Forelimb muscle (tissue), 1 donor: Measurements from ENCODE around the gene TBC1D2B. TPM values are rescaled to one million over a fixed set of nuclear protein-coding genes. Genes with fewer than 3 reads are reported as not detected.
"Not testable (repeated sequence)": the region's sequence is repeated elsewhere in the genome, so short reads cannot be mapped to it uniquely, and the experiment has no call there.

Experiments
- DNase-seq: peaks from one replicate; pipeline ENCODE4 v3.0.0-alpha.2; 2013; ENCODE audit warnings: low read depth
- polyA plus RNA-seq: library from polyadenylated mRNA; unstranded; fragments of 120-200 nt; gene quantifications from one replicate; pipeline ENCODE4 v1.2.1, GENCODE V29; 2013; ENCODE audit not compliant: insufficient read length

TBC1D2B gene
- polyA plus RNA-seq, 1 donor, result 25.5 TPM

GRCh38 chr15:77988347-77989295, 88.9 kb downstream of the TBC1D2B start:
- no peak for DNase-seq

GRCh38 chr15:77987765-77988136, 89.8 kb downstream of the TBC1D2B start:
- DNase-seq, result not testable (repeated sequence)

- no peak for DNase-seq
These were observed 90.4 kb downstream of the TBC1D2B start for GRCh38 chr15:77986891-77987764.

DNA sequence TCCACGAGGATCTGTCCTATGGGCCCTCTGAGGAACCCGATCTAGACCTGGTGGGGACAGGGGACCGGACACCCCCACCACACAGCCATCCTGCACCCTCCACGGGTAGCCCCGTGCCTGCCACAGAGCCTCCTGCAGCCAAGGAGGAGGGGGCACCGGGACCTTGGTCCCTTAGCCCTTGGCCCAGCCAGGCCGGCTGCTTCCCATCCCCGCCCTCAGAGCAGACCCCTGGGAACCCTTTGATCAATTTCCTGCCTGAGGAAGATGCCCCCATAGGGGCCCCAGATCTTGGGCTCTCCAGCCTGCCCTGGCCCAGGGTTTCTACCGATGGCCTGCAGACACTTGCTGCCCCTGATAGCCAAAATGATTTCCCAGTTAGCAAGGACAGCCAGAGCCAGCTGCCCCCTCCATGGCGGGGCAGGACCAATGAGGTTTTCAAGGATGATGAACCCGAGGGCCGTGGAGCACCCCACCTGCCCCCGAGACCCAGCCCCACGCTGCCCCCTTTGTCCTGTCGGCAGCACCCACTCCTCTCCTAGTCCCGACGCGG, 91.5 kb downstream of the TBC1D2B start:
- no peak for DNase-seq

DNA sequence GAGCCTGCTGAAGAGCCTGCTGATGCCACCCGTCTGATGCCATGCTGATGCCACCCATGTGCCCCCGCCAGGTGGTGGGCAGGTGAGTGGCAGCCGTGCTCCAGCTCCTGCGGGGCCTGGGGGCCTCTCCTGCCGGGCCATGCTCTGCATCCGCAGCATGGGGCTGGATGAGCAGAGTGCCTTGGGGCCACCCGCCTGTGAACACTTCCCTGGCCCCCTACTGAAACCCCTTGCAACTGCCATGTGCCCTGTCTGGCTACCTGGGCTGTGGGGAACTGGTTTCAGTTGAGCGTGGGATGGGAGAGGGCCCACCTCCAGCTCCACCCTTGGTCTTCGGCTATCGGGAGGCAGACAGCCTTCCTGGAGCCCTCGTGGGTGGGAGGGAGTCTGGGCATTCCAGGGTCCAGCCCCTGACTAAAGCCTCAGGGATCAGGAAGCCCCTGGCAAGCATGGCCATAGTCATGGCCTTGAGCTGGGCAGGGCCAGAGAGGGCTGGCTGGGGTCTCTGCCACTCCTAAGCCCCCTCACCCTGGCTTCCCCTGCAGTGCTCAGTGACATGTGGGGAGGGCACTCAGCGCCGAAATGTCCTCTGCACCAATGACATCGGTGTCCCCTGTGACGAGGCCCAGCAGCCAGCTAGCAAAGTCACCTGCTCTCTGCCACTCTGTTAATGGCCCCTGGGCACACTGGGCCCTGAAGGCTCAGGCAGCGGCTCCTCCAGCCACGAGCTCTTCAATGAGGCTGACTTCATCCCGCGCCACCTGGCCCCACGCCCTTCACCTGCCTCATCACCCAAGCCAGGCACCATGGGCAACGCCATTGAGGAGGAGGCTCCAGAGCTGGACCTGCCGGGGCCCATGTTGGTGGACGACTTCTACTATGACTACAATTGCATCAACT, 92.2 kb downstream of the TBC1D2B start:
- DNase-seq, result no peak

- no peak for DNase-seq
These were observed 93.1 kb downstream of the TBC1D2B start for GRCh38 chr15:77984446-77984861.

DNA sequence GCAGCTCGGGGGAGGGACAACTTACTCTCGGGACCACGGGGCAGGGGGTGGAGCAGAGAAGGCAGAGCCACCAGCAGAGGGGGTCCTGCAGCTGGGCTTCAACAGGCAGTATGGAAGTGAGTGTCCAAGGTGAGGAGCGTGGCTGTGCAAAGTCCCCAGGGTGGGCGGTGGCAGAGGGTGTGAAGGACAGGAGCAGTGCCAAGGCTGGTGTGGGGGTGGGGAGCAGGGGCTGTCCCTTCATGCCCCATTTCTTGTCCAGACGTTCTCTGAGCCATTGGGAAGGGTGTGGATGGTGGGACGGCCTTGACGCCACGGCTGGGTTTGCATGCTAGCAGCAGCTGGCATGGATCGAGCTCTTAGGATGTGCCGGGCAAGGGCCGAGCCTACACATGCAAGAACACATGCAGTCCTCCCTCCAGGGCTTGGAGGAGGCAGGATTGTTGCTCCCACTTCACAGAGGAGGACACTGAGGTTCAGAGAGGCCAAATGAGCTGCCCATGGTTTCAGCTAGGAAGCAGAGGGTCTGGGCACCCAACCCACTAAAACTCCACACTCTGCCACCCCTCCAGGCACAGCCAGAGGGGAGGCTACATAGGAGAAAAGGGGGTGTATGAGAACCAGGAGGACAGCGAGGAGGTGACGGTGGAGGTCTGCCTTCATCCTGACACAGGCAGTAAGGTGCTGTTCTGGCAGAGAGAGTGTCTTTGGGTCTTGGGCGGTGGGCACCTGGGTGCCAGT, 93.6 kb downstream of the TBC1D2B start:
- DNase-seq, result no peak

DNA sequence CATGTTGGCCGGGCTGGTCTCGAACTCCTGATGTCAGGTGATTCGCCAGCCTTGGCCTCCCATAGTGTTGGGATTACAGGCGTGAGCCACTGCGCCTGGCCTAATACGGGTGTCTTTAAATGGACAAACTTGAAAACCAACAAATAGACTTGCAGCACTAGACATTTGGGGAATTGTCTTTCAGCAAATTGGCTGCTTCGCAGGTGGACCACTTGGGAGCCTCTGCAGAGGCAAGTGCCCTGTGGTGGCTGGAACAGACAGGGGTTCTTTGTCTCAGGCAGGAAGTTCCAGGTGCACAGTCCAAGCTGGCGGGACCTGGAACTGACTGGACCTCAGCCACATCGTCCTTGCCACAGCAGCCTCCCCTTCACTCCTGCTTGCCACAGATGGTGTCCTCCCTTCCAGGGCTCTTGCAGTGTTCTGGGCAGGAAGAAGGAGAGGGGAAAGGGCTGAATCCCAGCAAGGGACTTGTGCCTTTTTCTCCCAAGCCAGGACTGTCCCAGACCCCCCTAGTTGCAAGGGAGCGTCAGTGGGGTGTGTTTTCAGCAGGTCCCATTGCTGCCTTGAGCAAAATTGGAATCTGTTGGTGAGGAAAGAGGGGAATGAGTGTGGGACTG, 94.3 kb downstream of the TBC1D2B start:
- no peak for DNase-seq

DNA sequence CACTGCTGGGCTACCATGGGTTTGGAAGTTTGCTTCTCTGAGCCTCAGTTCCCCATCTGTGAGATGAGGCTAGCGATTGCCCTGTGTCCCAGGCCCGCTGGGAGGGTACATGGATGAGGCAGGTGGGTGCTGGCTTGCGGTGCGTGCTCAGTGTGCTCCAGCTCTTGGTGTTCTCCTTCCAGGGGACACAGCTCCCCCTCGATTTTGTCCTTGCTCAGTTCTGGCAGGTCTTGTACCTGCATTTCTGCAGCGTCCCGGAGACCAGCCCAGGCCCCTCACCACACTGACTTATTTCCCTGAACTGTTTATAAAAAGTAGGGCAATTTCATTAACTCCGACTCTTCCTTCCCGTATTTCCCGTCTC, 95.4 kb downstream of the TBC1D2B start:
- DNase-seq, result no peak

GRCh38 chr15:77981281-77982126, 96.0 kb downstream of the TBC1D2B start:
- DNase-seq, result no peak

DNA sequence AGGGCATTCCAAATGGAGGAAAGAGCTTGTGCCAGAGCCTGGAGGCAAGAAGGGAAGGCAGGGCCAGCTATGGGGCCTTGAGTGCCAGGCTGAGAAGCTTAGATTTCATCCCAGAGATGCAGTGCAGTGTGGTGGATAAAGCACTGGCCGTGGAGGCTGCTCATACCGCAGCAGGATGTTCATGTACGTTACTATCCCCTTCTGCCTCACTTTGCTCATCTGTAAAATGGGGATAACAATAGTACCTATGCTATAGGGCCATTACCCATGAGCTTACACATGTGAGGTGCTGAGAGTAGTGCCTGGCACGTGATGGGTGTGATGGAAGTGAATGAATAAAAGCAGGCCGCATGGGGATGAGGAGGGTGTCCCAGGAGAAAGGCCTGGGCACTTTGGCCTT, 96.8 kb downstream of the TBC1D2B start:
- not testable (repeated sequence) for DNase-seq

DNA sequence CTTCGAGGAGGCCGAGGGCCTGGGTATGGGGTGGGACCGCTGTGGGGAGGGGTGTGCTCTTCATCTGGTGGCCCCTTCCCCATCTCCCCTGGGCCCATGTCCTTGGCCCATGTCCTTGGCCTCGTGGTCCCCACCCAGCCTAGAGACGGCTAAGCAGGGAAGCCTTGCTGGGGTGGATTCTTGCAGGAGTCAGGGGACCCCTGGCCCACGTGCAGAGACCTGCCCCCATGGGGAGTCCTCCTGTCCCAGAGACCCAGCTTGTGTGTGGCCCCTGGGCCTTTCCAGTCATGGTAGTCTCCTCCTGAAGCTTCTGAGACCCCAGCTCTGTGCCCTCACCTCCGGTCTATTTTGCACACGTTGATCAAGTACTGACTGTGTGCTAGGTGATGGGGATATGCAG, 97.4 kb downstream of the TBC1D2B start:
- no peak for DNase-seq

DNA sequence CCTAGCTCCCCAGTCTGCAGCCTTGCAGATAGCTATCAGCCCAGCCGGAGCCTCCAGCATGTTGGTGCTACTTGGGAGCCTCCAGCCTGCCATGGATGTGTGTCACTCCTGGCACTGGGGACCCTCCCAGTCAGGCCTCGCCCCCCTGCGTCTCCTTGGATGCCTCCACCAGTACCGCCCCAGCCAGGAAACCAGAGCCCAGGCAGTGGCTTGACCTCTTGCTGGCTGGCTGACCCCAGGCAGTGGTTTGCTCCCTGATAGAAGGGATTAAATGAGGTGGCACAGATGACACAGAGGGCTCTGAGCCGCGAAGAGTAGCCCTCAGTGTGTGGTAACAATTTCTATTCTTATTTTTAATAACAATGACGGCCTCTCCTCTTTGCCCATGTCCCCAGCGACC, 98.4 kb downstream of the TBC1D2B start:
- not testable (repeated sequence) for DNase-seq

GRCh38 chr15:77978759-77979145, 98.8 kb downstream of the TBC1D2B start:
- not testable (repeated sequence) for DNase-seq

GRCh38 chr15:77977903-77978758, 99.4 kb downstream of the TBC1D2B start:
- DNase-seq, result not testable (repeated sequence)

- DNase-seq, result not testable (repeated sequence)
These were observed 100.6 kb downstream of the TBC1D2B start for GRCh38 chr15:77976760-77977525.

- not testable (repeated sequence) for DNase-seq
These were observed 101.4 kb downstream of the TBC1D2B start for GRCh38 chr15:77976095-77976450.
